AG04450 (cell line): ENCODE results near the gene CRABP1. TPM values are rescaled to one million over a fixed set of nuclear protein-coding genes. Genes with fewer than 3 reads are reported as not detected.

Experiments
- CTCF ChIA-PET: fragments of 300-600, 350-600 bp; formaldehyde crosslinking; extraction: SDS; loops from one replicate; lab custom pipeline; 2022; ENCODE audit warnings: antibody characterized with exemption, inconsistent platforms; lab: Charles Lee
- POLR2A ChIA-PET: fragments of 350-600 bp; formaldehyde crosslinking; extraction: SDS; loops from one replicate; lab custom pipeline; 2021; ENCODE audit warnings: antibody characterized with exemption, inconsistent platforms; lab: Yijun Ruan, JAX
- DNase-seq: peaks from one replicate; pipeline ENCODE4 v3.0.0-alpha.2; 2011; ENCODE audit warnings: low read depth, low spot score
- H3K27ac ChIP-seq: one replicate; pipeline ENCODE4 v1.5.1; 2012; ENCODE audit warnings: low read depth, low read length, control low read depth
- H3K27me3 ChIP-seq: one replicate; pipeline ENCODE4 v1.6.0; 2012; ENCODE audit warnings: low read length; ENCODE audit not compliant: control insufficient read depth, insufficient read depth
- H3K4me3 ChIP-seq: 2 replicates; pipeline ENCODE4 v1.5.1; 2011; ENCODE audit warnings: mild to moderate bottlenecking, low read depth, low read length, control low read depth
- H3K9me3 ChIP-seq: 2 replicates; pipeline ENCODE4 v1.5.1; 2012; ENCODE audit warnings: low read length; ENCODE audit not compliant: control insufficient read depth, insufficient read depth
- CTCF ChIP-seq: IDR thresholded peaks from 2 replicates; pipeline ENCODE4 v1.5.1; 2011; ENCODE audit warnings: low read depth, low read length, control low read depth, inconsistent platforms
- polyA plus RNA-seq: library from polyadenylated mRNA; depleted of rRNA; stranded (reverse); fragments of >200 nt; gene quantifications from 2 replicates; pipeline ENCODE4 v1.2.3, GENCODE V29; 2011

The CRABP1 gene
- polyA plus RNA-seq, 1 experiment, result not detected

GRCh38 chr15:78311292-78311691 lies 28.9 kb upstream of the CRABP1 start:
- ChIA-PET CTCF (interaction anchor here (7.5 to 9.1 kb wide), 2 partner anchors 106 to 111 kb away, joined by 58 to 112 read pairs; no protein-coding TSS in a partner anchor), POLR2A (no interaction called here)
- H3K4me3 ChIP-seq, result no peak overlapping the region
- DNase-seq, result no peak
- H3K27ac ChIP-seq, result no peak overlapping the region
- TF ChIP-seq CTCF, result no peak
- peaks cover 18% of the 10 kb centered on the region for H3K27me3 ChIP-seq
- H3K9me3 ChIP-seq, result no peaks in the 10 kb centered on the region

- CTCF ChIA-PET, result interaction anchor here (0.7 to 7.5 kb wide), 3 partner anchors 105 to 172 kb away, joined by 4 to 58 read pairs (median 4); no protein-coding TSS in a partner anchor
These were observed 27.6 kb upstream of the CRABP1 start for GRCh38 chr15:78312536-78312935.

DNA sequence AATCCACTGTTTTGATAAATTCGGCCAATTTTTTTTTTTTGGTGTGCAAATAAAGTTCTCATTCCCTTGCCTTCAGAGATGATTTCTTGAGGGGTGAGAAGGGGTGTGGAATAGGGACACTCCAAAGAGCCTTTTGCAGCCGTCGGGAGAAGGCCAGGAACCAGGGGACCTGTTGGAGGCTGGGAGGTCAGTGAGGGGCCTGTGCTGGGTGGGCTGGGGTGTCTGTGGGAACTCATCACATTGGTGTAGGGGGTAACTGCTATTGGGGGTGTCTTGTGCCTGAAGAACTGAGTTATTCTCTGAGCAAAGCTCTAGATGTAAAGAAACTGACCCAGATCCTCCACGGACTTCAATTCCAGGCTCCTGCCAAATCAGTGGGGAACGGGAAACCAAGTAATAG lies 27.2 kb upstream of the CRABP1 start:
- TF ChIP-seq CTCF, result no peak
- CTCF ChIA-PET, result interaction anchor here (0.7 to 7.5 kb wide), 3 partner anchors 104 to 171 kb away, joined by 4 to 58 read pairs (median 4); no protein-coding TSS in a partner anchor
- DNase-seq, result no peak
- Histone ChIP-seq H3K27ac (no peak overlapping the region), H3K4me3 (no peak overlapping the region), H3K27me3 (peaks cover 18% of the 10 kb centered on the region), H3K9me3 (no peaks in the 10 kb centered on the region)
- POLR2A ChIA-PET, result no interaction called here

More at GRCh38 chr15:78312536-78312935, 27.6 kb upstream of the CRABP1 start:
- no peak for DNase-seq
- no peak overlapping the region for H3K4me3 ChIP-seq
- H3K27ac ChIP-seq, result no peak overlapping the region
- TF ChIP-seq CTCF, result no peak
- peaks cover 18% of the 10 kb centered on the region for H3K27me3 ChIP-seq
- POLR2A ChIA-PET, result no interaction called here
- no peaks in the 10 kb centered on the region for H3K9me3 ChIP-seq

GRCh38 chr15:78313383-78313782 lies 26.8 kb upstream of the CRABP1 start:
- Histone ChIP-seq H3K4me3 (no peak overlapping the region), H3K27ac (no peak overlapping the region), H3K27me3 (peaks cover 18% of the 10 kb centered on the region), H3K9me3 (no peaks in the 10 kb centered on the region)
- ChIA-PET CTCF (no interaction called here), POLR2A (no interaction called here)
- no peak for TF ChIP-seq CTCF
- DNase-seq, result no peak

DNA sequence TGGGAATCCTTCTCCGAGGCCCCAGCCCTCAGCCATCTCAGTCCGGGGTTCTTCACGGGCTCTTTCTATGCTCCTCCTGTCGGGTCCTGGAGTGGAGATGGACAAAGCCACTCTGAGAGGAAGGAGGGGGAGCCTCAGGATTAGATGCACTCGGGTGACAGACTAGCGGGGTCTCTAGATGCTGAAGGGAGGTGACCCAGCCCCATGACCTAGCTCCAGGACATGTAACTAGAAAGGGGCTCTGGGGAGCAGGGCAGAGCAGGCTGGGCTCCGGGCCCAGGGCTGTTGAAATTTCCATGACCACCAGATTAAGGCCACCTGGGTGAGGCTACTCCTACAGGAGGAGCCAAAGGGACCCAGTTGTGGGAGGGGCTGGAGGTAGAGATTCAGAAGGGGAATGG lies 26.0 kb upstream of the CRABP1 start:
- Histone ChIP-seq H3K9me3 (no peaks in the 10 kb centered on the region), H3K27me3 (peaks cover 15% of the 10 kb centered on the region), H3K27ac (no peak overlapping the region), H3K4me3 (no peak overlapping the region)
- ChIA-PET POLR2A (no interaction called here), CTCF (no interaction called here)
- DNase-seq, result no peak
- no peak for TF ChIP-seq CTCF
